ENCODE measurements around the gene GID8. TPM values are rescaled to one million over a fixed set of nuclear protein-coding genes. Genes with fewer than 3 reads are reported as not detected.

The GID8 gene
- polyA plus RNA-seq, 1 of the 3 experiments (the other 2 are of a cell fraction) = 18.1 TPM

- ChIA-PET POLR2A (interaction anchor here (1.0 kb wide), 1 partner anchor 24 kb away, joined by 4 read pairs; the partner anchor contains the start of gene GID8), CTCF (interaction anchor here (0.8 to 17.1 kb wide), 8 partner anchors 7 to 111 kb away, joined by 3 to 181 read pairs (median 4); partner anchors contain the start of gene DIDO1)
- peaks cover 0 to 12% of the 10 kb centered on the region in 2 experiments; a peak in 2 of 4 replicates for H3K4me1 ChIP-seq (ENCODE audit: control insufficient read depth in 1 of 2, insufficient read depth in 2 of 2, low read depth in 1 of 2, low read length in 1 of 2)
- H4K20me1 ChIP-seq (ENCODE audit: insufficient read depth) = peaks cover 95% of the 10 kb centered on the region
- peaks cover 100% of the 10 kb centered on the region for H3K79me2 ChIP-seq (ENCODE audit: insufficient read depth)
- 96% methylated on average over 9 of the region's 9 CpGs for WGBS (ENCODE audit: low lambda C conversion rate)
- H3K27ac ChIP-seq (ENCODE audit: low read depth in 2 of 2, low read length in 1 of 2) = peak overlapping the region in 1 of 2 experiments; percentile 11; a peak in 1 of 4 replicates
- H3K36me3 ChIP-seq (replicated peaks in 1 of 2; ENCODE audit: control insufficient read depth in 1 of 2, insufficient read depth in 2 of 2, low read length in 1 of 2) = peaks cover 32 to 42% of the 10 kb centered on the region in 2 experiments
- DNase-seq = no peak
- H2AFZ ChIP-seq (ENCODE audit: low read depth) = no peak overlapping the region
- H3K4me3 ChIP-seq (ENCODE audit: low read depth in 2 of 2, low read length in 1 of 2) = no peak overlapping the region
- H3K9me2 ChIP-seq = no peaks in the 10 kb centered on the region
- no peaks in the 10 kb centered on the region for H3K9me3 ChIP-seq
- TF ChIP-seq YY1 (IDR thresholded peaks at IDR 0.05; ENCODE audit: low read depth) (no peak), MEF2A (IDR thresholded peaks at IDR 0.05; ENCODE audit: borderline replicate concordance, low read depth) (no peak), PBX3 (IDR thresholded peaks at IDR 0.05) (no peak), CHD2 (IDR thresholded peaks at IDR 0.05; ENCODE audit: low read length, partially characterized antibody) (no peak), TEAD4 (IDR thresholded peaks at IDR 0.05; ENCODE audit: borderline replicate concordance, insufficient read depth) (no peak), FOXJ3 (CRISPR knock-in tag; IDR thresholded peaks at IDR 0.05) (no peak)
- TF ChIP-seq, protein P1, sequence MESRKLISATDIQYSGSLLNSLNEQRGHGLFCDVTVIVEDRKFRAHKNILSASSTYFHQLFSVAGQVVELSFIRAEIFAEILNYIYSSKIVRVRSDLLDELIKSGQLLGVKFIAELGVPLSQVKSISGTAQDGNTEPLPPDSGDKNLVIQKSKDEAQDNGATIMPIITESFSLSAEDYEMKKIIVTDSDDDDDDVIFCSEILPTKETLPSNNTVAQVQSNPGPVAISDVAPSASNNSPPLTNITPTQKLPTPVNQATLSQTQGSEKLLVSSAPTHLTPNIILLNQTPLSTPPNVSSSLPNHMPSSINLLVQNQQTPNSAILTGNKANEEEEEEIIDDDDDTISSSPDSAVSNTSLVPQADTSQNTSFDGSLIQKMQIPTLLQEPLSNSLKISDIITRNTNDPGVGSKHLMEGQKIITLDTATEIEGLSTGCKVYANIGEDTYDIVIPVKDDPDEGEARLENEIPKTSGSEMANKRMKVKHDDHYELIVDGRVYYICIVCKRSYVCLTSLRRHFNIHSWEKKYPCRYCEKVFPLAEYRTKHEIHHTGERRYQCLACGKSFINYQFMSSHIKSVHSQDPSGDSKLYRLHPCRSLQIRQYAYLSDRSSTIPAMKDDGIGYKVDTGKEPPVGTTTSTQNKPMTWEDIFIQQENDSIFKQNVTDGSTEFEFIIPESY (IDR thresholded peaks at IDR 0.05; ENCODE audit: borderline replicate concordance, low read depth) = no peak
- TF ChIP-seq, protein P2, sequence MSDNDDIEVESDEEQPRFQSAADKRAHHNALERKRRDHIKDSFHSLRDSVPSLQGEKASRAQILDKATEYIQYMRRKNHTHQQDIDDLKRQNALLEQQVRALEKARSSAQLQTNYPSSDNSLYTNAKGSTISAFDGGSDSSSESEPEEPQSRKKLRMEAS (IDR thresholded peaks at IDR 0.05; ENCODE audit: low read depth) = no peak
- no peak overlapping the region for H3K9ac ChIP-seq
- no peak overlapping the region for H3K4me2 ChIP-seq
- H3F3A ChIP-seq (replicated peaks; ENCODE audit: insufficient read depth) = peaks cover 4% of the 10 kb centered on the region
- no peaks in the 10 kb centered on the region for H3K27me3 ChIP-seq (ENCODE audit: insufficient read depth)
Measured at GRCh38 chr20:62914436-62914835, 23.5 kb upstream of the GID8 start.

DNA sequence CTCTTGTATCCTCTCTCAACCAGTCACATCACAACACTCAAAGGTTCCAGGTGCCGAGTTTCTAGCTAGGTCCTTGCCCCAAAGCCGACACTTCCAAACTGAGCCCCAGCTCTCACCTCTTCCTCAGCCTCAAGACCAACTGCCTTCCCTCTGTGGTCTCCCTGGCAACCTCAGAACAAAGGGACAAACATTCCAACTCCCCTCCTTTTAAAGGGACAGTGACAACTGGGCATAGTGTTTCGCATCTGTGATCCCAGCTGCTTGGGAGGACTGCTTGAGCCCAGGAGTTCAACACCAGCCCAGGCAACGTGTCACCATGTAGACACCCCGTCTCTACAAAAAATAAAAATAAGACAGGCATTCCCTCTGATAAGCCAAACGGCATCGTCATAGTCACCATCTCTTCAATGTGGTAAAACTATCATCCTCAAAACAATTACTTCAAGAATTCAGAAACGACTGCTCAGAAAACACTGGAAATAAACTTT lies 22.9 kb upstream of the GID8 start:
- H3K4me1 ChIP-seq (ENCODE audit: control insufficient read depth in 1 of 2, insufficient read depth in 2 of 2, low read depth in 1 of 2, low read length in 1 of 2) = peaks cover 0 to 13% of the 10 kb centered on the region in 2 experiments; a peak in 2 of 4 replicates
- peak; percentile 49 for DNase-seq
- H3K9me3 ChIP-seq = no peaks in the 10 kb centered on the region
- no peaks in the 10 kb centered on the region for H3K9me2 ChIP-seq
- H3K79me2 ChIP-seq (ENCODE audit: insufficient read depth) = peaks cover 100% of the 10 kb centered on the region
- peaks cover 95% of the 10 kb centered on the region for H4K20me1 ChIP-seq (ENCODE audit: insufficient read depth)
- no peak overlapping the region for H3K9ac ChIP-seq
- no peaks in the 10 kb centered on the region for H3K27me3 ChIP-seq (ENCODE audit: insufficient read depth)
- ChIA-PET POLR2A (no interaction called here), CTCF (interaction anchor here (1.1 to 17.1 kb wide), 4 partner anchors 5 to 111 kb away, joined by 3 to 181 read pairs (median 127); partner anchors contain the start of gene DIDO1)
- WGBS (ENCODE audit: low lambda C conversion rate) = 90% methylated on average over 8 of the region's 8 CpGs
- no peak overlapping the region for H3K27ac ChIP-seq (ENCODE audit: low read depth in 2 of 2, low read length in 1 of 2)
- peaks cover 4% of the 10 kb centered on the region for H3F3A ChIP-seq (replicated peaks; ENCODE audit: insufficient read depth)
- H3K36me3 ChIP-seq (replicated peaks in 1 of 2; ENCODE audit: control insufficient read depth in 1 of 2, insufficient read depth in 2 of 2, low read length in 1 of 2) = peaks cover 27 to 36% of the 10 kb centered on the region in 2 experiments
- H3K4me2 ChIP-seq = no peak overlapping the region
- H2AFZ ChIP-seq (ENCODE audit: low read depth) = no peak overlapping the region
- H3K4me3 ChIP-seq (ENCODE audit: low read depth in 2 of 2, low read length in 1 of 2) = no peak overlapping the region
- no peak for TF ChIP-seq RAD21 (IDR thresholded peaks at IDR 0.05; ENCODE audit: low read length)
- TF ChIP-seq SMC3 (IDR thresholded peaks at IDR 0.05; ENCODE audit: low read depth, low read length) = no peak
- no peak for TF ChIP-seq FOSL2 (IDR thresholded peaks at IDR 0.05; ENCODE audit: borderline replicate concordance, low read depth)
- TF ChIP-seq EZH2phosphoT487 (IDR thresholded peaks at IDR 0.05; ENCODE audit: borderline replicate concordance, low read depth) = no peak
- TF ChIP-seq TAF1 (IDR thresholded peaks at IDR 0.05; ENCODE audit: borderline replicate concordance, low read depth, low read length) = no peak
- TF ChIP-seq USF1 (IDR thresholded peaks at IDR 0.05; ENCODE audit: borderline replicate concordance, low read depth) = no peak
- no peak for TF ChIP-seq FOXM1 (IDR thresholded peaks at IDR 0.05; ENCODE audit: low read depth)
- no peak for TF ChIP-seq GATA2 (CRISPR knock-in tag; IDR thresholded peaks at IDR 0.05)
- TF ChIP-seq YY1 (IDR thresholded peaks at IDR 0.05; ENCODE audit: low read depth) = no peak
- TF ChIP-seq, protein P2 (IDR thresholded peaks at IDR 0.05; ENCODE audit: low read depth) = no peak
- TF ChIP-seq REST (IDR thresholded peaks at IDR 0.05; ENCODE audit: low read depth, low read length) = no peak

All from SK-N-SH (cell line).